ENCODE measurements around the gene RAF1. TPM values are rescaled to one million over a fixed set of nuclear protein-coding genes. Genes with fewer than 3 reads are reported as not detected.

RAF1 gene
- total and polyA plus RNA-seq, 3 experiments from 2014 or later, result 73.1 to 90.9 (median 89.4) TPM

DNA sequence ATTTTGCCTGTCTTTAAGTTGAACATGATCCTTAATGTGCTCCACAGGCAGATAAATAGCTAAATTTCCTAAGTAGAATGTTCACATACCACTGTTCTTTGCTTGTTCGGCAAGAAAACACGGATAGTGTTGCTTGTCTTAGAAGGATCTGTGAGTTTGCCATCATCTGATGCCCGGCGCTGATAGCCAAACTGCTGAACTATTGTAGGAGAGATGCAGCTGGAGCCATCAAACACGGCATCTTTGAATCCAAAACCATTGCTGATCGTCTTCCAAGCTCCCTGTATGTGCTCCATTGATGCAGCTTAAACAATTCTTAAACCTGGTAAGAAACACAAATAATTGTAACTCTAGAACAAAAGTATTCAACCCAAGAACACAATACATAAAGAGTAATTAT is 45.5 kb downstream of the RAF1 start:
- Mint-ChIP-seq H3K4me1 (peaks cover 40 to 74% (median 56%) of the 10 kb centered on the region in 3 donors), H3K27me3 (no peaks in the 10 kb centered on the region), H3K4me3 (no peak overlapping the region), H3K27ac (no peak overlapping the region), H3K36me3 (peaks cover 0 to 45% (median 6%) of the 10 kb centered on the region in 3 donors), H3K9me3 (no peaks in the 10 kb centered on the region)
- peaks cover 18% of the 10 kb centered on the region for H3K36me3 ChIP-seq (ENCODE audit: insufficient read depth, low read length)
- DNase-seq, result no peak
- H3K27ac ChIP-seq (ENCODE audit: low read depth, low read length), result no peak overlapping the region
- ChIA-PET POLR2A (no interaction called here), CTCF (interaction anchor here (1.3 kb wide), 1 partner anchor 28 kb away, joined by 3 read pairs; no protein-coding TSS in a partner anchor)
- peaks cover 13% of the 10 kb centered on the region for H3K4me1 ChIP-seq (ENCODE audit: insufficient read depth, low read length)
- no peaks in the 10 kb centered on the region for H3K9me3 ChIP-seq (ENCODE audit: low read length)
- H3K27me3 ChIP-seq (ENCODE audit: insufficient read depth, low read length, poor library complexity, severe bottlenecking), result no peaks in the 10 kb centered on the region
- H3K4me3 ChIP-seq (ENCODE audit: low read length), result no peak overlapping the region

DNA sequence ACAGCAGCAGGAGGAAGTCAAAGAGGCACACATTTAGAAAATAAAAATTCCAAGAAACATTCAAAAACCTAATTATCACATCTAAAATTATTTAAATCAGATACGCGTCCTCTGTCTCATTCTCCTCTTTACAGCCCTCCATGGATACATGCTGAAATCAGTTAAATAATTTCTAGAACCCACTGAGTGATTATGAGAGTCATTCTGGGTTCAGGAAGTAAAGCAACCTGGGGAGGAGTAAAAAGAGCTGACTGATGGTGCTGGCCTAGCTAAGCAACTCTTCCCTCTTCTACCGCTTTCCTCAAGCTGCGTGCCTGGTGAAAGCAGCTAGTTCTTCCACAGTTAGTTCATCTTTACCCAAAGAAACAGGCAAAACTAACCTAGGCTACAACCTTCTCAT is 48.7 kb downstream of the RAF1 start:
- H3K27me3 Mint-ChIP-seq, result no peaks in the 10 kb centered on the region
- peaks cover 0 to 61% (median 9%) of the 10 kb centered on the region in 3 donors for H3K36me3 Mint-ChIP-seq
- ChIA-PET CTCF (interaction anchor here (0.7 to 1.6 kb wide), 3 partner anchors 9 to 49 kb away, joined by 3 to 4 read pairs (median 3); no protein-coding TSS in a partner anchor), POLR2A (no interaction called here)
- H3K27ac Mint-ChIP-seq, result peak overlapping the region in 3 of 8 donors; percentile 17 to 50 (median 28)
- H3K4me3 Mint-ChIP-seq, result no peak overlapping the region
- peaks cover 20% of the 10 kb centered on the region for H3K36me3 ChIP-seq (ENCODE audit: insufficient read depth, low read length)
- H3K4me1 Mint-ChIP-seq, result peaks cover 34 to 62% (median 43%) of the 10 kb centered on the region in 3 donors
- DNase-seq, result no peak
- no peaks in the 10 kb centered on the region for H3K9me3 Mint-ChIP-seq
- H3K27ac ChIP-seq (ENCODE audit: low read depth, low read length), result no peak overlapping the region
- no peak overlapping the region for H3K4me3 ChIP-seq (ENCODE audit: low read length)
- no peaks in the 10 kb centered on the region for H3K27me3 ChIP-seq (ENCODE audit: insufficient read depth, low read length, poor library complexity, severe bottlenecking)
- peaks cover 10% of the 10 kb centered on the region for H3K4me1 ChIP-seq (ENCODE audit: insufficient read depth, low read length)
- H3K9me3 ChIP-seq (ENCODE audit: low read length), result no peaks in the 10 kb centered on the region

DNA sequence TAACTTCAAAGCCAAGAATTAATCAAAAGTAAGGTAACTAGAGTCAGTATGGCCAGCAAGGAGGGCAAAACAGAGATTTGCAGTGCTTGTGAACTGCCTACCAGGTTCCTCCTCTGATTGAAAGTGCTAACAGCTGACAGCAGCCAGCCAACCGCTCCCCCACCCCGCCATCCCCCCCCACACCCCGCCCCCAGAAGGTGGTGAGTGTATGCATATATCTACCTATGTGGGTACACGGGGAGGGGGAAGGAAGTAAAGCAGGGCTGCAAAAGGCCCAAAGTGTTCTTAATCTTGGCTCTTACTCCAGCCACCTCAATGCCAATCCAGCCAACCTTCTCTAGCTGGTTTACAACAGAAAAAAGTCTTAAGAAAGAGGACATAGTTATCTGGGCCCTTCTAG is 50.7 kb downstream of the RAF1 start:
- CTCF ChIA-PET, result no interaction called here
- Histone ChIP-seq H3K27me3 (ENCODE audit: insufficient read depth, low read length, poor library complexity, severe bottlenecking) (no peaks in the 10 kb centered on the region), H3K4me1 (ENCODE audit: insufficient read depth, low read length) (peaks cover 10% of the 10 kb centered on the region), H3K36me3 (ENCODE audit: insufficient read depth, low read length) (peaks cover 30% of the 10 kb centered on the region), H3K9me3 (ENCODE audit: low read length) (no peaks in the 10 kb centered on the region), H3K4me3 (ENCODE audit: low read length) (no peak overlapping the region), H3K27ac (ENCODE audit: low read depth, low read length) (no peak overlapping the region)
- Mint-ChIP-seq H3K4me1 (peaks cover 36 to 51% (median 43%) of the 10 kb centered on the region in 3 donors), H3K36me3 (peaks cover 3 to 71% (median 10%) of the 10 kb centered on the region in 3 donors), H3K27me3 (no peaks in the 10 kb centered on the region), H3K4me3 (no peak overlapping the region), H3K27ac (peak overlapping the region; percentile 4 to 83 (median 62)), H3K9me3 (no peaks in the 10 kb centered on the region)
- DNase-seq, result no peak
- POLR2A ChIA-PET, result interaction anchor here (0.6 kb wide), 1 partner anchor 30 kb away, joined by 3 read pairs; no protein-coding TSS in a partner anchor

DNA sequence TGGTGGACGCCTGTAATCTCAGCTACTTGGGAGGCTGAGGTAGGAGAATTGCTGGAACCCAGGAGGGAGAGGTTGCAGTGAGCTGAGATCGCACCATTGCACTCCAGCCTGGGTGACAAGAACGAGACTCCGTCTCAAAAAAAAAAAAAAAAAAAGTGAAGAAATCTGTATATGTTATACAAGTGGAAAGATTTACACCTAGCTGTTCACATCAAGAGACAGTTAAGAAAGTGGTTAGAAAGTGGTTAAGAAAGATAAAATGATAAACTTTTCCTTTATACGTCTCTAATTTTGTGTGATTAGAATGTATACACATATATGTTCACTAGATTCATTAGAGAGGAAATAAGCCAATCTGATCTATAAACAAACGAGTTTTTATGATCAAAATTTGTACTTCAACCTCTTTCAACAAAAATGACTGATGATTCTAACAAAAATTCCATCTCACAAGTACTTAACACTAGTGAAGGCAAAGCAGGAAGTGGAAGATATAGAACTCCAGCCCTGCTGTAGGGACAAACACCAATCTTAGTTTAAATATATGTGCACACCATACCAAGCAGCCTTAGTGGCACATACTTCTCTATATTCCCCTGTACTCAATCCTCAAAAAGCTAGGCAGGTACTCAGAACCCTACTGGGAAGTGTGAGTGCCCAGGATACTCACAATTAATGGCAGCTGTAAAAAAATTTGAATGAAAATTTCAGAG is 51.2 kb downstream of the RAF1 start:
- Histone ChIP-seq H3K36me3 (ENCODE audit: insufficient read depth, low read length) (peaks cover 25% of the 10 kb centered on the region), H3K9me3 (ENCODE audit: low read length) (no peaks in the 10 kb centered on the region), H3K4me3 (ENCODE audit: low read length) (no peak overlapping the region), H3K27ac (ENCODE audit: low read depth, low read length) (no peak overlapping the region), H3K4me1 (ENCODE audit: insufficient read depth, low read length) (peaks cover 10% of the 10 kb centered on the region), H3K27me3 (ENCODE audit: insufficient read depth, low read length, poor library complexity, severe bottlenecking) (no peaks in the 10 kb centered on the region)
- peaks cover 3 to 70% (median 8%) of the 10 kb centered on the region in 3 donors for H3K36me3 Mint-ChIP-seq
- ChIA-PET POLR2A (interaction anchor here (0.6 kb wide), 1 partner anchor 31 kb away, joined by 3 read pairs; no protein-coding TSS in a partner anchor), CTCF (interaction anchor here (1.4 kb wide), 1 partner anchor 34 kb away, joined by 6 read pairs; no protein-coding TSS in a partner anchor)
- no peak for DNase-seq
- peaks cover 36 to 48% (median 39%) of the 10 kb centered on the region in 3 donors for H3K4me1 Mint-ChIP-seq
- H3K4me3 Mint-ChIP-seq, result no peak overlapping the region
- H3K27me3 Mint-ChIP-seq, result no peaks in the 10 kb centered on the region
- peak overlapping the region in 7 of 8 donors; percentile 29 to 81 (median 61) for H3K27ac Mint-ChIP-seq
- no peaks in the 10 kb centered on the region for H3K9me3 Mint-ChIP-seq

DNA sequence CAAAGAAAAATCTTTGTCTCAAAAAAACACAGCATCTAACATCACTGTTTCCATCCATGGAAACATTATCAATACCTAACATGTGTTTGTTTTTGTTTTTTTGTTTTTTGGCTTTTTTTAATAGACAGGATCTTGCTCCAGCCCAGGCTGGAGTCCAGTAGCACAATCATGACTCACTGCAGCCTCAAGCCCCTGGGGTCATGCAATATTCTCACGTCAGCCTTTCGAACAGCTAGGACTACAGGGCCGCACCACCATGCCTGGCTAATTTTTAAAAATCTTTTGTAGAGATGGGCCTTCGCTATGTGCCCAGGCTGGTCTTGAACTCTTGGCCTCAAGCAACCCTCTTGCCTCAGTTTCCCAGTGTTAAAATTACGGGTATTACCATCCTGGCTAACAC is 52.8 kb downstream of the RAF1 start:
- no peaks in the 10 kb centered on the region for H3K9me3 Mint-ChIP-seq
- Histone ChIP-seq H3K4me1 (ENCODE audit: insufficient read depth, low read length) (peaks cover 10% of the 10 kb centered on the region), H3K9me3 (ENCODE audit: low read length) (no peaks in the 10 kb centered on the region), H3K27me3 (ENCODE audit: insufficient read depth, low read length, poor library complexity, severe bottlenecking) (no peaks in the 10 kb centered on the region), H3K4me3 (ENCODE audit: low read length) (no peak overlapping the region), H3K36me3 (ENCODE audit: insufficient read depth, low read length) (peaks cover 27% of the 10 kb centered on the region), H3K27ac (ENCODE audit: low read depth, low read length) (no peak overlapping the region)
- no peak for DNase-seq
- ChIA-PET CTCF (no interaction called here), POLR2A (no interaction called here)
- H3K4me1 Mint-ChIP-seq, result peaks cover 42 to 52% (median 47%) of the 10 kb centered on the region in 3 donors
- H3K4me3 Mint-ChIP-seq, result no peak overlapping the region
- H3K36me3 Mint-ChIP-seq, result peaks cover 8 to 73% (median 14%) of the 10 kb centered on the region in 3 donors
- peaks cover 0 to 3% of the 10 kb centered on the region in 2 donors for H3K27me3 Mint-ChIP-seq
- H3K27ac Mint-ChIP-seq, result peak overlapping the region in 1 of 8 donors; percentile 20

DNA sequence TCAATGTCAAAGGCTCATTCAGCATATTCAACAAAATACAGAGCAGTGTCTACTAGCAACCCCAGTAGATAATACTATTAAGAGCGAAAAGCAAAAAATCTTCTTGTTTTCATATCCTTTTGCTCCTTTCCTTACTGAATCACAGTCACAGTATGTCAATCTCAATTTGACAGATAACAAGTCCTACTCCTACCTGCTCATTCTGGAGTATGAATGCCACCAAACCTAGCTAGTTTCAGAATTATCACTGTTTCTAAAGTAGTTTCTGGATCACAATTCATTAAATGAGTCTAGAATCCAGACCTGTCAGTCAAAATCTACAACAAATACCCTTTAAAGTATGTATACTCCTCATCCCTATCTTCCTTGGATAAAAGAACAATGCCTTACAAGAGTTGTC is 55.5 kb downstream of the RAF1 start:
- DNase-seq, result no peak
- H3K4me3 Mint-ChIP-seq, result no peak overlapping the region
- no peaks in the 10 kb centered on the region for H3K9me3 Mint-ChIP-seq
- Histone ChIP-seq H3K4me3 (ENCODE audit: low read length) (no peak overlapping the region), H3K36me3 (ENCODE audit: insufficient read depth, low read length) (peaks cover 39% of the 10 kb centered on the region), H3K27me3 (ENCODE audit: insufficient read depth, low read length, poor library complexity, severe bottlenecking) (no peaks in the 10 kb centered on the region), H3K9me3 (ENCODE audit: low read length) (no peaks in the 10 kb centered on the region), H3K27ac (ENCODE audit: low read depth, low read length) (no peak overlapping the region), H3K4me1 (ENCODE audit: insufficient read depth, low read length) (peaks cover 4% of the 10 kb centered on the region)
- H3K27ac Mint-ChIP-seq, result peak overlapping the region in 1 of 8 donors; percentile 66
- H3K27me3 Mint-ChIP-seq, result peaks cover 0 to 3% of the 10 kb centered on the region in 2 donors
- peaks cover 22 to 33% (median 31%) of the 10 kb centered on the region in 3 donors for H3K4me1 Mint-ChIP-seq
- POLR2A ChIA-PET, result no interaction called here
- CTCF ChIA-PET, result no interaction called here
- peaks cover 18 to 74% (median 22%) of the 10 kb centered on the region in 3 donors for H3K36me3 Mint-ChIP-seq

DNA sequence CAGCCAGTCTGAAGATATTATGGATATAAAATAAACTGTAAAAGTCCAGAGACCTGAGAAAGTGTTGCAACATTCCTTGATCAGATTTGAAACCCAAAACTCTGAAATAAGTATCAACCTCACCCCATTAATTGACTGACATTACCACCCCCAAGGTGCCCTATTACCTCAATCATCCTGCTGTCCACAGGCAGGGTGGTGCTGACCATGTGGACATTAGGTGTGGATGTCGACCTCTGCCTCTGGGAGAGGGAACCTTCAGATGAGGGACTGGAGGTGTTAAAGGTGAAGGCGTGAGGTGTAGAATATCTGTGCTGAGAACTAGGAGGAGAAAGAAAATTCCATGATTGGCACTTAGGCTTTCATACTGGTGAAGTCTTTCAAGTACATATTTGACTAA is 59.9 kb downstream of the RAF1 start:
- peaks cover 20 to 85% (median 33%) of the 10 kb centered on the region in 3 donors for H3K36me3 Mint-ChIP-seq
- no peaks in the 10 kb centered on the region for H3K9me3 Mint-ChIP-seq
- POLR2A ChIA-PET, result no interaction called here

DNA sequence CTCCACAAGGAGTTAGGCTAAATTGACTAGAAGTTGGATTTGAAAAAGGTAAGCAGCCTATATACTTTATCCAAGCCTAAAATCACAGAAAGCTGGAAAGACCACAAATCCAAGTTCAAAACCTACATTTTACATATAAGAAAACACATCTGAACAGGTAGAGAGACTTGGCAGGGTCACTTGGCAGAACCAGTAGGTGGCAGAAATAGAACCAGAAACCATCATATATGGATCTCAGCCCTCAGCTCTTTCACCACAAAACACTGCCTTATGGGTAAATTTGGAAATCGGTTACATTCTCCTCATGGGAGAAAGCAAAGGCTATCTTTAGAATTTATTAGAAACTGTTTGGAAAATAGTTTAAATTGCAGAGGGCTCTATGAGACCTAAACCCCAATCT is 62.8 kb downstream of the RAF1 start:
- H3K4me3 Mint-ChIP-seq, result no peak overlapping the region
- Histone ChIP-seq H3K9me3 (ENCODE audit: low read length) (no peaks in the 10 kb centered on the region), H3K27me3 (ENCODE audit: insufficient read depth, low read length, poor library complexity, severe bottlenecking) (no peaks in the 10 kb centered on the region), H3K27ac (ENCODE audit: low read depth, low read length) (no peak overlapping the region), H3K4me1 (ENCODE audit: insufficient read depth, low read length) (no peaks in the 10 kb centered on the region), H3K36me3 (ENCODE audit: insufficient read depth, low read length) (peaks cover 44% of the 10 kb centered on the region), H3K4me3 (ENCODE audit: low read length) (no peak overlapping the region)
- peaks cover 15 to 83% (median 22%) of the 10 kb centered on the region in 3 donors for H3K36me3 Mint-ChIP-seq
- DNase-seq, result no peak
- ChIA-PET CTCF (no interaction called here), POLR2A (no interaction called here)
- no peaks in the 10 kb centered on the region for H3K9me3 Mint-ChIP-seq
- peaks cover 0 to 6% (median 3%) of the 10 kb centered on the region in 3 donors for H3K4me1 Mint-ChIP-seq
- no peaks in the 10 kb centered on the region for H3K27me3 Mint-ChIP-seq
- H3K27ac Mint-ChIP-seq, result peak overlapping the region in 1 of 8 donors; percentile 10

More for the DNA sequence above, 59.9 kb downstream of the RAF1 start:
- Histone ChIP-seq H3K4me1 (ENCODE audit: insufficient read depth, low read length) (no peaks in the 10 kb centered on the region), H3K36me3 (ENCODE audit: insufficient read depth, low read length) (peaks cover 45% of the 10 kb centered on the region), H3K4me3 (ENCODE audit: low read length) (no peak overlapping the region), H3K9me3 (ENCODE audit: low read length) (no peaks in the 10 kb centered on the region), H3K27me3 (ENCODE audit: insufficient read depth, low read length, poor library complexity, severe bottlenecking) (no peaks in the 10 kb centered on the region), H3K27ac (ENCODE audit: low read depth, low read length) (no peak overlapping the region)
- DNase-seq, result no peak
- Mint-ChIP-seq H3K4me1 (peaks cover 8 to 14% (median 13%) of the 10 kb centered on the region in 3 donors), H3K27ac (peak overlapping the region in 1 of 8 donors; percentile 11), H3K4me3 (no peak overlapping the region), H3K27me3 (peaks cover 0 to 3% of the 10 kb centered on the region in 2 donors)
- CTCF ChIA-PET, result no interaction called here
